GM04504 (cell line): ENCODE data around the gene KLK3.
A peak's percentile ranks its signal among the peaks of the same experiment; 100 is the strongest.

Source experiments
- DNase-seq: peaks from one replicate; pipeline ENCODE4 v3.0.0-alpha.2; 2012; ENCODE audit warnings: low read depth

KLK3 gene

GRCh38 chr19:50831026-50831396, 23.7 kb upstream of the KLK3 start:
- DNase-seq = no peak

GRCh38 chr19:50832666-50833065, 22.0 kb upstream of the KLK3 start:
- DNase-seq = no peak

GRCh38 chr19:50833117-50833801, 21.5 kb upstream of the KLK3 start, which contains the start of gene KLK15:
KLK15 (minus strand) TSS chr19:50833574; CDS start chr19:50831492, 2,082 bp downstream.
- no peak for DNase-seq

- DNase-seq = no peak
Observed at GRCh38 chr19:50833802-50834167, 20.9 kb upstream of the KLK3 start.

GRCh38 chr19:50835103-50835784, 19.5 kb upstream of the KLK3 start:
- DNase-seq = no peak

- DNase-seq = peak; percentile 7
Observed at GRCh38 chr19:50835785-50836542, 18.8 kb upstream of the KLK3 start.

GRCh38 chr19:50836543-50837195, 18.0 kb upstream of the KLK3 start:
- no peak for DNase-seq

GRCh38 chr19:50837300-50837699, 17.4 kb upstream of the KLK3 start:
- DNase-seq = no peak

GRCh38 chr19:50838239-50838638, 16.5 kb upstream of the KLK3 start:
- no peak for DNase-seq

GRCh38 chr19:50839712-50840655, 14.7 kb upstream of the KLK3 start:
- no peak for DNase-seq

GRCh38 chr19:50842130-50842529, 12.6 kb upstream of the KLK3 start:
- DNase-seq = no peak

GRCh38 chr19:50843205-50843604, 11.5 kb upstream of the KLK3 start:
- no peak for DNase-seq

- DNase-seq = no peak
Observed at GRCh38 chr19:50843701-50844221, 11.0 kb upstream of the KLK3 start.

GRCh38 chr19:50844296-50844935, 10.3 kb upstream of the KLK3 start:
- no peak for DNase-seq

- no peak for DNase-seq
Observed at GRCh38 chr19:50850738-50851137, 4.0 kb upstream of the KLK3 start.

- DNase-seq = no peak
Observed at GRCh38 chr19:50851620-50852019, 3.1 kb upstream of the KLK3 start.

- no peak for DNase-seq
Observed at GRCh38 chr19:50857366-50857765, 2.7 kb downstream of the KLK3 start.

- DNase-seq = no peak
Observed at GRCh38 chr19:50858886-50859285, 4.2 kb downstream of the KLK3 start.

- DNase-seq = no peak
Observed at GRCh38 chr19:50859849-50860248, 5.1 kb downstream of the KLK3 start.

- DNase-seq = no peak
Observed at GRCh38 chr19:50861010-50861409, 6.3 kb downstream of the KLK3 start.
